ENCODE data around the gene NPIPB9.
"Not testable (repeated sequence)": the region's sequence is repeated elsewhere in the genome, so short reads cannot be mapped to it uniquely, and the experiment has no call there.

The NPIPB9 gene

GRCh38 chr16:28746618-28747350 is 4.8 kb upstream of the NPIPB9 start:
- not testable (repeated sequence) for H3K79me2 ChIP-seq (ENCODE audit: insufficient read depth, low read depth); H3K4me3 ChIP-seq (IDR thresholded peaks at IDR 0.05; ENCODE audit: insufficient read depth, low read depth, low read length); H3K9ac ChIP-seq; H3K4me1 ChIP-seq (ENCODE audit: low read depth, poor library complexity, severe bottlenecking); H3K27me3 ChIP-seq (ENCODE audit: insufficient read depth, low read depth); H4K20me1 ChIP-seq (ENCODE audit: insufficient read depth); H3K4me2 ChIP-seq; H2AFZ ChIP-seq (ENCODE audit: low read depth); H3K36me3 ChIP-seq (ENCODE audit: insufficient read depth); H3K27ac ChIP-seq

GRCh38 chr16:28749997-28750465 is 1.6 kb upstream of the NPIPB9 start:
- not testable (repeated sequence) for H3K9ac ChIP-seq; H3K79me2 ChIP-seq (ENCODE audit: insufficient read depth, low read depth); H4K20me1 ChIP-seq (ENCODE audit: insufficient read depth); H3K36me3 ChIP-seq (ENCODE audit: insufficient read depth); H3K27me3 ChIP-seq (ENCODE audit: insufficient read depth, low read depth); H3K4me1 ChIP-seq (ENCODE audit: low read depth, poor library complexity, severe bottlenecking); H2AFZ ChIP-seq (ENCODE audit: low read depth); H3K4me3 ChIP-seq (IDR thresholded peaks at IDR 0.05; ENCODE audit: insufficient read depth, low read depth, low read length); H3K27ac ChIP-seq; H3K4me2 ChIP-seq

DNA sequence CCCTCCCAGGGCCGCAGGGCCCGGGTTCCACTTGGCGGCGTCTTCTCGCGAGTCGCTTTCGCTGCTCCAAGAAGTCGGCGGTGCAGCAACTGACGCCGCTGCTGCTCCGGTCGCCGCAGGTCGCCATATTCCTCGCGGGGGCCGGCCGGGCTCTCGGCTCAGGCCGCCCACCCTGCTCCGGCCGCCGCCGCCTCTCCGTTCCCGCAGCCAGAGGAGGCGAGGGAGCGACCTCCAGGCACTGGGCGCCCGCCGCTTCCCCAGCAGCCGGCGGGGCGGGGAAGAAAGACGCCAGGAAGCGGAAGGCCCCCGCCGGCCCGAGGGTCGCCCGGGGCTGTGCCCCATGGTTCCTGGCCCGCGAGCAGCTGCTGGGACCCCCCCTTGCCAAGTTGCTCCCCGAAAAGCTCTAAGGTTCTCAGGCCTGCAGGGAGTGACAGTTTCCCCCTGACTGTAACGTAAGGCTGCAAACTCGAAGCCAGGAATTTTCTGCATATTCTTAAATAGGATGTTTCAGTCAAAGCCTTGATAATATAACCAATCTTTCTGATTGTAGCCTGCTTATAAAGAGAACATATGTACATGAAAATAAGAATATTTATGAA is 1.0 kb upstream of the NPIPB9 start:
- not testable (repeated sequence) for H3K27me3 ChIP-seq (ENCODE audit: insufficient read depth, low read depth); H4K20me1 ChIP-seq (ENCODE audit: insufficient read depth); H3K4me2 ChIP-seq; H3K4me3 ChIP-seq (IDR thresholded peaks at IDR 0.05; ENCODE audit: insufficient read depth, low read depth, low read length); H3K79me2 ChIP-seq (ENCODE audit: insufficient read depth, low read depth); H2AFZ ChIP-seq (ENCODE audit: low read depth); H3K4me1 ChIP-seq (ENCODE audit: low read depth, poor library complexity, severe bottlenecking); H3K9ac ChIP-seq; H3K27ac ChIP-seq; H3K36me3 ChIP-seq (ENCODE audit: insufficient read depth)

- H3K4me1 ChIP-seq (ENCODE audit: low read depth, poor library complexity, severe bottlenecking); H3K27ac ChIP-seq; H3K36me3 ChIP-seq (ENCODE audit: insufficient read depth); H3K4me3 ChIP-seq (IDR thresholded peaks at IDR 0.05; ENCODE audit: insufficient read depth, low read depth, low read length); H3K9ac ChIP-seq; H4K20me1 ChIP-seq (ENCODE audit: insufficient read depth); H3K79me2 ChIP-seq (ENCODE audit: insufficient read depth, low read depth); H3K4me2 ChIP-seq; H2AFZ ChIP-seq (ENCODE audit: low read depth); H3K27me3 ChIP-seq (ENCODE audit: insufficient read depth, low read depth): not testable (repeated sequence)
Observed at GRCh38 chr16:28781697-28782096, 30.1 kb downstream of the NPIPB9 start.

DNA sequence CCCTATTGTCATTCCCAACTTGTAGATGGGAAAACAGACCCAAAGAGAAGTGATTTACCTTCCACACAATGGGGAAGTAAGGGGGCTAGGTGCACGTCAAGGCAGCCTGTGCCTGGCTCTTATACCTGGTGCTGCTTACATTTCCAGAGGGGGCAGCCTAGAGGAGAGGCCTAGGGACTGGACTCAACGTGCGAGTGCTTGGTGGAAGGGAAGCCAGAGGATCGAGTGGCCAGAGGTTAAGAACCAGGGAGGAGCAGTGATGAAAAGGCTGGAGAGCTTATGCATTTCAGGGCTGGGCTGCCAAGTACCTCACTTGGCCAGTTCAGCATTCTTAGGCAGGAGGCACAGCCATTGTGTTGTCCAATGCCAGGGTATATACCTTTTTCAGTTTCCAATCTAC is 30.8 kb downstream of the NPIPB9 start:
- not testable (repeated sequence) for H3K36me3 ChIP-seq (ENCODE audit: insufficient read depth); H3K4me2 ChIP-seq; H2AFZ ChIP-seq (ENCODE audit: low read depth); H3K27ac ChIP-seq; H3K9ac ChIP-seq; H3K79me2 ChIP-seq (ENCODE audit: insufficient read depth, low read depth); H4K20me1 ChIP-seq (ENCODE audit: insufficient read depth); H3K4me1 ChIP-seq (ENCODE audit: low read depth, poor library complexity, severe bottlenecking); H3K4me3 ChIP-seq (IDR thresholded peaks at IDR 0.05; ENCODE audit: insufficient read depth, low read depth, low read length); H3K27me3 ChIP-seq (ENCODE audit: insufficient read depth, low read depth)

DNA sequence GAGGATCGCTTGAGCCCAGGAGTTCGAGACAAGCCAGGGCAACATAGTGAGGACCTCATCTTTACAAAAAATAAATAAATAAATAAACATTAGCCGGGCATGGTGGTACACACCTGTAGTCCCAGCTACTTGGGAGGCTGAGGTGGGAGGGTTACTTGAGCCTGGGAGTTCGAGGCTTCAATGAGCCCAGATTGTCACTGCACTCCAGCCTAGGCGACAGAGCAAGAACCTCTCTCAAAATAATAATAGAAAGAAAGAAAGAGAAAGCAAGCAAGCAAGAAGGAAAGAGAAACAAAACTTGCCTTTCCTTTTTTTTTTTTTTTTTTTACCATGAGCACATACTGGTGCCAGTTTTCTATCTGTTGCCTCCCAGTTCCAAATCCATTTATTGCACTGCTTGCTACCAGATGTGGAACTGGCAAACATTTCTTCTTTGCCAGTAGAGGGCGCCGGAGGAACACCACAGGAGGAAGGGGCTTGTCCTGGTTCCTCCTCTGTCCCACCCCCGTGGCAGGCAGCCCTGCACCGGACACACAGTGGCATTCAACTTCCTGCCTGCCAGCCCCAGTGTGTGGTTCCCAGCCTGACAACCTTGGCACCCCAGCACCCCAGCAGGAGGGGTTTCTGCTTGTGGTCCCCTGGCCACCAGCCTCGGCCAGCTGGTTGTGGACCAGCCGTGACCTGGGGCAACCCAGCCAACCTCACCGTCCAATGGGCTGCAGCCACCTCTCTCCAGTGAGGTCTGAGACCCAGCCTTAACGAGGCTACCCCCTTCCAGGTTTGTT is 50.8 kb downstream of the NPIPB9 start:
- not testable (repeated sequence) for H2AFZ ChIP-seq (ENCODE audit: low read depth); H4K20me1 ChIP-seq (ENCODE audit: insufficient read depth); H3K4me2 ChIP-seq

GRCh38 chr16:28807445-28808120 is 56.0 kb downstream of the NPIPB9 start:
- not testable (repeated sequence) for H2AFZ ChIP-seq (ENCODE audit: low read depth); H3K36me3 ChIP-seq (ENCODE audit: insufficient read depth); H3K4me1 ChIP-seq (ENCODE audit: low read depth, poor library complexity, severe bottlenecking); H4K20me1 ChIP-seq (ENCODE audit: insufficient read depth); H3K4me3 ChIP-seq (IDR thresholded peaks at IDR 0.05; ENCODE audit: insufficient read depth, low read depth, low read length); H3K4me2 ChIP-seq; H3K9ac ChIP-seq; H3K79me2 ChIP-seq (ENCODE audit: insufficient read depth, low read depth); H3K27me3 ChIP-seq (ENCODE audit: insufficient read depth, low read depth); H3K27ac ChIP-seq

More for the DNA sequence above, 50.8 kb downstream of the NPIPB9 start:
- H3K36me3 ChIP-seq (ENCODE audit: insufficient read depth); H3K27ac ChIP-seq; H3K27me3 ChIP-seq (ENCODE audit: insufficient read depth, low read depth); H3K79me2 ChIP-seq (ENCODE audit: insufficient read depth, low read depth); H3K4me3 ChIP-seq (IDR thresholded peaks at IDR 0.05; ENCODE audit: insufficient read depth, low read depth, low read length); H3K4me1 ChIP-seq (ENCODE audit: low read depth, poor library complexity, severe bottlenecking); H3K9ac ChIP-seq: not testable (repeated sequence)
- 0 out of 2 replicates have a peak, but pooled peaks have one; percentile 35 for TF ChIP-seq CTCF (conservative IDR thresholded peaks at IDR 0.05; ENCODE audit: low read depth, low read length)
